Loucy (cell line): ENCODE data around the gene NOSIP.

ENCODE experiments used
- H2AFZ ChIP-seq: fragments of 200-600 bp; sonication (generic); 2 replicates; pipeline ENCODE4 v1.6.0; 2016; ENCODE audit warnings: antibody characterized with exemption, mild to moderate bottlenecking, low read length, moderate library complexity
- H3F3A ChIP-seq: fragments of 200-600 bp; 2 replicates; pipeline ENCODE4 v1.6.0; 2016; ENCODE audit warnings: antibody characterized with exemption, low read depth, mild to moderate bottlenecking
- H3K27me3 ChIP-seq: fragments of 200-600 bp; sonication (generic); 2 replicates; pipeline ENCODE4 v1.6.1; 2014; ENCODE audit warnings: low read length, mild to moderate bottlenecking; ENCODE audit not compliant: insufficient read depth, poor library complexity, severe bottlenecking
- H3K36me3 ChIP-seq: fragments of 200-600 bp; sonication (generic); 2 replicates; pipeline ENCODE4 v1.6.1; 2016; ENCODE audit warnings: low read length; ENCODE audit not compliant: insufficient read depth
- H3K4me1 ChIP-seq: fragments of 200-600 bp; sonication (generic); 2 replicates; pipeline ENCODE4 v1.5.1; 2014; ENCODE audit warnings: low read length, mild to moderate bottlenecking; ENCODE audit not compliant: insufficient read depth, poor library complexity, severe bottlenecking
- H3K4me2 ChIP-seq: fragments of 200-600 bp; sonication (generic); 2 replicates; pipeline ENCODE4 v1.6.0; 2014; ENCODE audit warnings: antibody characterized with exemption, low read length, low read depth, mild to moderate bottlenecking; ENCODE audit not compliant: poor library complexity, severe bottlenecking
- H3K4me3 ChIP-seq: fragments of 200-600 bp; sonication (generic); 2 replicates; pipeline ENCODE4 v1.5.1; 2014; ENCODE audit warnings: low read length, mild to moderate bottlenecking, mixed read lengths; ENCODE audit not compliant: poor library complexity, severe bottlenecking
- H3K79me2 ChIP-seq: fragments of 200-600 bp; sonication (generic); 2 replicates; pipeline ENCODE4 v1.6.1; 2014; ENCODE audit warnings: low read length; ENCODE audit not compliant: insufficient read depth
- H3K9ac ChIP-seq: fragments of 200-600 bp; sonication (generic); 2 replicates; pipeline ENCODE4 v1.6.0; 2014; ENCODE audit warnings: mild to moderate bottlenecking, low read depth, low read length, moderate library complexity; ENCODE audit not compliant: poor library complexity, severe bottlenecking
- H3K9me2 ChIP-seq: fragments of 200-600 bp; sonication (generic); replicated peaks from 2 replicates; pipeline ENCODE4 v1.6.1; 2016; ENCODE audit warnings: low read depth, low read length, mixed read lengths
- H3K9me3 ChIP-seq: fragments of 200-600 bp; sonication (generic); 2 replicates; pipeline ENCODE4 v1.6.1; 2014; ENCODE audit warnings: mild to moderate bottlenecking, antibody characterized with exemption, low read length, low read depth; ENCODE audit not compliant: insufficient read depth
- H4K20me1 ChIP-seq: fragments of 200-600 bp; sonication (generic); 2 replicates; pipeline ENCODE4 v1.6.0; 2014; ENCODE audit warnings: antibody characterized with exemption, low read length, mild to moderate bottlenecking; ENCODE audit not compliant: insufficient read depth, poor library complexity, severe bottlenecking
- EZH2phosphoT487 ChIP-seq: fragments of 200-600 bp; IDR thresholded peaks from 2 replicates; pipeline ENCODE4 v1.6.1; 2018; ENCODE audit warnings: antibody characterized with exemption, mild to moderate bottlenecking, moderate library complexity, borderline replicate concordance
- TF ChIP-seq, protein P1 (sequence below): fragments of 200-600 bp; sonication (generic); conservative IDR thresholded peaks from 2 replicates; pipeline ENCODE4 v1.5.1; 2014; ENCODE audit warnings: mild to moderate bottlenecking, antibody characterized with exemption, low read length

NOSIP gene

DNA sequence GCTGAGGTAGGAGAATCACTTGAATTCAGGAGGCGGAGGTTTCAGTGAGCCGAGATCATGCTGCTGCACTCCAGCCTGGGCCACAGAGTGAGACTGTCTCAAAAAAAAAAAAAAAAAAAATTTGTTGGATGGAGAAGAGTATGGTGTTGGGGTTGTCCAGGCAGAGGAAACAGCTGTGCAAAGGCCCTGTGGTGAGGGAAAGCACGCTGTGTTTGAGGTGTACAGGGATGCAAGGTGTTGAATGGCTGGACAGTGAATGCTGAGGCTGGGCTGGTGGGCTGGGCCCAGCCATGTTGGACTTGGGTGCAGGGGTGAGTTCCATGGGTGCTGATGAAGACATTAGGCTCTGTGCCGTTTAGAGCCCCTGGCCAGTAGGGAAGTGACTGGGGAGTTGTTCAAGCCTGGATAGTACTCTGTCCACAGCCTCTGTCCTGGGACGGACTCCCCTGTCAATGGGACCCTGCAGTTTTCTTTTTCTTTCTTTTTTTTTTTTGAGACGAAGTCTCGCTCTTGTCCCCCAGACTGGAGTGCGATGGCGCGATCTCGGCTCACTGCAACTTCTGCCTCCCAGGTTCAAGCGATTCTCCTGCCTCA lies 29.2 kb upstream of the NOSIP start:
- H3K9ac ChIP-seq = no peak overlapping the region
- H3F3A ChIP-seq = no peaks in the 10 kb centered on the region
- peaks cover 66% of the 10 kb centered on the region for H3K79me2 ChIP-seq
- H3K4me2 ChIP-seq = no peak overlapping the region
- no peak overlapping the region for H2AFZ ChIP-seq
- no peaks in the 10 kb centered on the region for H3K27me3 ChIP-seq
- H3K4me3 ChIP-seq = no peak overlapping the region
- H3K9me2 ChIP-seq = no peaks in the 10 kb centered on the region
- H3K4me1 ChIP-seq = no peaks in the 10 kb centered on the region
- no peak for TF ChIP-seq EZH2phosphoT487
- TF ChIP-seq, protein P1, sequence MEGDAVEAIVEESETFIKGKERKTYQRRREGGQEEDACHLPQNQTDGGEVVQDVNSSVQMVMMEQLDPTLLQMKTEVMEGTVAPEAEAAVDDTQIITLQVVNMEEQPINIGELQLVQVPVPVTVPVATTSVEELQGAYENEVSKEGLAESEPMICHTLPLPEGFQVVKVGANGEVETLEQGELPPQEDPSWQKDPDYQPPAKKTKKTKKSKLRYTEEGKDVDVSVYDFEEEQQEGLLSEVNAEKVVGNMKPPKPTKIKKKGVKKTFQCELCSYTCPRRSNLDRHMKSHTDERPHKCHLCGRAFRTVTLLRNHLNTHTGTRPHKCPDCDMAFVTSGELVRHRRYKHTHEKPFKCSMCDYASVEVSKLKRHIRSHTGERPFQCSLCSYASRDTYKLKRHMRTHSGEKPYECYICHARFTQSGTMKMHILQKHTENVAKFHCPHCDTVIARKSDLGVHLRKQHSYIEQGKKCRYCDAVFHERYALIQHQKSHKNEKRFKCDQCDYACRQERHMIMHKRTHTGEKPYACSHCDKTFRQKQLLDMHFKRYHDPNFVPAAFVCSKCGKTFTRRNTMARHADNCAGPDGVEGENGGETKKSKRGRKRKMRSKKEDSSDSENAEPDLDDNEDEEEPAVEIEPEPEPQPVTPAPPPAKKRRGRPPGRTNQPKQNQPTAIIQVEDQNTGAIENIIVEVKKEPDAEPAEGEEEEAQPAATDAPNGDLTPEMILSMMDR = no peak
- H4K20me1 ChIP-seq = peaks cover 21% of the 10 kb centered on the region
- no peaks in the 10 kb centered on the region for H3K9me3 ChIP-seq
- H3K36me3 ChIP-seq = peaks cover 24% of the 10 kb centered on the region; the same call in 1 of the 2 replicates

DNA sequence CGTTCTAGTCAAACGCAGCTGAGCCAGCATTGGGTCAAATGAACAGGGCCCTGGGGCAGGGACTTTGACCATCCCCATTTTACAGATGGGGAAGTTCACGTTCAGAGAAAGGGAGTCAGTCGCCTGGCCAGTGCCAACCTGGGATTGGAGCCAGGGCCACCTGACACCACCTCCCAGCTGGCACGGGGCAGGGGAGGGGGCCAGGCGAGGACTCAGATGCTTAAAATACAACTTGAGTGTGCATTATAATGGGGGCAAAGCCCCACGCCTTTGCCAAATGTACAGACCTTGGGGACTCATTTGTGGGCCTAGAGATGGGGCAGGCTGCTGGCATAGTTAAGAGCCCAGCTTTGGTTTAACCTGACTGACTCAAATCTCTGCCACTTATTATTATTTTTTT lies 25.2 kb upstream of the NOSIP start:
- Histone ChIP-seq H3K36me3 (peaks cover 40% of the 10 kb centered on the region; the same call in 1 of the 2 replicates), H3K4me2 (no peak overlapping the region), H3K9me2 (no peaks in the 10 kb centered on the region), H3K4me1 (no peaks in the 10 kb centered on the region), H3K9me3 (no peaks in the 10 kb centered on the region), H3K4me3 (no peak overlapping the region), H2AFZ (no peak overlapping the region), H3K9ac (no peak overlapping the region), H3F3A (no peaks in the 10 kb centered on the region), H3K79me2 (peaks cover 60% of the 10 kb centered on the region), H4K20me1 (peaks cover 15% of the 10 kb centered on the region), H3K27me3 (no peaks in the 10 kb centered on the region)
- TF ChIP-seq EZH2phosphoT487 = no peak
- TF ChIP-seq, protein P1 = no peak

DNA sequence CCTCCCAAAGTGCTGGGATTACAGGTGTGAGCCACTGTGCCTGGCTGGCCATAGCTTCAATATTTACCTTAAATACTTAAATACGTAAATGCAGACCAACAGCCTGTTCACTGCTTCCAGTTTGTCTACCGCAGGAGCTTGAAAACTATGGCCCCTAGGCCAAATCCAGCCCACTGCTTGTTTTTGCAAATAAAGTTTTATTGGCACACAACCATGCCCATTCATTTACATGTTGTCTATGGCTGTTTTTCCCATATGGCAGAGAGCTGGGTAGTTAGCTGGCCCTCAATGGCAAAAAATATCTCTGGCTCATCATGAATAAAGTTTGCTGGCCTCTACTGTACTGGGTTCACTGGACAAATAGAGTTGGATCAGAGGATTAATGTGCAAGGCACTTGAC lies 22.4 kb upstream of the NOSIP start:
- H3K9ac ChIP-seq = no peak overlapping the region
- peaks cover 55% of the 10 kb centered on the region; the same call in 1 of the 2 replicates for H3K36me3 ChIP-seq
- no peaks in the 10 kb centered on the region for H3K9me3 ChIP-seq
- H3K9me2 ChIP-seq = no peaks in the 10 kb centered on the region
- peaks cover 33% of the 10 kb centered on the region for H4K20me1 ChIP-seq
- H3K4me3 ChIP-seq = no peak overlapping the region
- no peak overlapping the region for H2AFZ ChIP-seq
- TF ChIP-seq, protein P1 = no peak
- TF ChIP-seq EZH2phosphoT487 = no peak
- no peak overlapping the region for H3K4me2 ChIP-seq
- H3K27me3 ChIP-seq = no peaks in the 10 kb centered on the region
- no peaks in the 10 kb centered on the region for H3F3A ChIP-seq
- H3K79me2 ChIP-seq = peaks cover 49% of the 10 kb centered on the region
- no peaks in the 10 kb centered on the region for H3K4me1 ChIP-seq
